Small intestine (tissue), 7 donors: ENCODE results near the gene DNHD1. TPM values are rescaled to one million over a fixed set of nuclear protein-coding genes. Genes with fewer than 3 reads are reported as not detected.

ENCODE experiments used
- DNase-seq, 2 donors: peaks; one replicate each; pipeline versions ENCODE4 v3.0.0 to v3.0.0-alpha.2; 2013
- FAIRE-seq: peaks from 2 replicates; lab custom pipeline; 2012; peaks lifted over from hg19 to GRCh38; lab: Jason Lieb, UNC
- H3K27ac ChIP-seq, 3 donors: one replicate each; pipeline ENCODE4 v1.5.1; 2013; ENCODE audit warnings: low read length in 2 of 3, mild to moderate bottlenecking in 2 of 3, control low read depth in 1 of 3, inconsistent platforms in 1 of 3, low read depth in 1 of 3, moderate library complexity in 1 of 3
- H3K27me3 ChIP-seq, 3 donors: one replicate each; pipeline ENCODE4 v1.6.1; 2013; ENCODE audit warnings: low read length in 3 of 3, inconsistent platforms in 1 of 3; ENCODE audit not compliant: control insufficient read depth in 3 of 3, insufficient read depth in 3 of 3
- H3K36me3 ChIP-seq, 3 donors: one replicate each; pipeline ENCODE4 v1.6.1; 2013; ENCODE audit warnings: low read length in 3 of 3, inconsistent platforms in 1 of 3, low read depth in 1 of 3, mild to moderate bottlenecking in 1 of 3, moderate library complexity in 1 of 3; ENCODE audit not compliant: control insufficient read depth in 3 of 3, insufficient read depth in 2 of 3
- H3K4me1 ChIP-seq, 3 donors: one replicate each; pipeline ENCODE4 v1.6.1; 2013; ENCODE audit warnings: low read length in 2 of 3, inconsistent platforms in 1 of 3, low read depth in 1 of 3, mild to moderate bottlenecking in 1 of 3, moderate library complexity in 1 of 3; ENCODE audit not compliant: control insufficient read depth in 3 of 3, insufficient read depth in 2 of 3
- H3K4me3 ChIP-seq, 3 donors: one replicate each; pipeline ENCODE4 v1.5.1; 2013; ENCODE audit warnings: low read length in 3 of 3, control low read depth in 1 of 3, inconsistent platforms in 1 of 3, low read depth in 1 of 3, mild to moderate bottlenecking in 1 of 3, moderate library complexity in 1 of 3
- H3K9me3 ChIP-seq, 2 donors: one replicate each; pipeline ENCODE4 v1.6.1; 2013; ENCODE audit warnings: low read depth in 1 of 2, low read length in 1 of 2; ENCODE audit not compliant: control insufficient read depth in 2 of 2, insufficient read depth in 1 of 2
- WGBS, 3 donors: extraction: QIAGEN DNeasy Blood & Tissue Kit; methylation state at CpG; one replicate each; pipeline ENCODE4 v1.1.7; 2013; 5-methylcytosine and 5-hydroxymethylcytosine counted together
- polyA plus RNA-seq, 4 donors: library from polyadenylated mRNA; stranded (reverse) in 3 of 4; unstranded in 1 of 4; fragments of 200-250 nt in 3 of 4; fragments of 120-200 nt in 1 of 4; gene quantifications; one replicate each; pipeline versions ENCODE4 v1.2.1 to v1.2.3, GENCODE V29; 2013
- donor health status: healthy with polysubstance abuse.
- donor health status: control.
- donor health status: control.
- donor health status: Bipolar disorder and iron deficiency.
- donor health status: healthy.

Gene DNHD1
- polyA plus RNA-seq, 4 donors, result 4.0 to 10.5 (median 9.0) TPM

DNA sequence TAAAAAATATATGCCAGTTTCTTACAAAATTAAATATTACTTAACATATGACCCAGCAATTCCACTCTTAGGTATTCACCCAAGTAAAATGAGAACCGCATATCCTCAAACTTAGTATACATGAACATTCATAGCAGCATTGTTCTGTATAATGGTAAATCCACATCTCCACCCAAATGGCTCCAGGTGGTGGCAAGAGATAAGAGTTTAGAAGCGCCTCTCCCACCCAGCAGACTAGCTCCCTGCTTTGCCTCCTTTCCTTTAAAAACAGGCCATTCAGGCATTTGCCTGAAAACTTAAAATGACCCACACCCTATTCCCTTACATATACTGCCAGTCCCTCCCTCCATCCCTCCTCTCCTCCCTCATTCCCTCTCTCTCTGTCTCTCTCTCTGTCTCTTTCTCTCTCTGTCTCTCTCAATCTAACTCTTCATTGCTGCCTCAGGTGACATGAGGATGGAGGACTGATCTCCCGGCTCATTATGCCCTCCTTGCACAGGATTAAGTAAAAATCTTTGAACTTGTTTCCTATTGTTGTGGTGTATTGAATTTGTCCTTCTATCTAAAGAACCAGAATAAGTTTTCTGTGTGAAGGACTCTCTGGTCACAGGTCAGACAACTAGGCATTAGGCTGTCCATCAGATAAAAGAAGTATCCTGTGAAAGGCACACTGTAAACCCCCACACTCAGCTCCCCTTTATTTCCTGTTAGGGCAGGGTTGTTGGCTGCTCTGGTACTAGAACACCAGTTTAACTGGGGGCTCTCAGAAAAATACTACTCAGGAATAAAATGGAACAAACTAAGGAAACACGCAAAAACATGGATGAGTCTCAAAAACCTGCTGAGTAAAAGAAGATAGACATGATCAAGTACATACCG is 58.0 kb downstream of the DNHD1 start:
- 90 to 97% (median 96%) methylated on average over 5 of the region's 5 CpGs for WGBS, 3 donors
- H3K36me3 ChIP-seq, result peaks cover 0 to 6% (median 0%) of the 10 kb centered on the region in 3 donors
- no peak overlapping the region for H3K4me3 ChIP-seq
- no peaks in the 10 kb centered on the region for H3K27me3 ChIP-seq
- no peak for DNase-seq
- FAIRE-seq, result no peak
- H3K27ac ChIP-seq, result no peak overlapping the region
- H3K4me1 ChIP-seq, result no peaks in the 10 kb centered on the region
- no peaks in the 10 kb centered on the region for H3K9me3 ChIP-seq

DNA sequence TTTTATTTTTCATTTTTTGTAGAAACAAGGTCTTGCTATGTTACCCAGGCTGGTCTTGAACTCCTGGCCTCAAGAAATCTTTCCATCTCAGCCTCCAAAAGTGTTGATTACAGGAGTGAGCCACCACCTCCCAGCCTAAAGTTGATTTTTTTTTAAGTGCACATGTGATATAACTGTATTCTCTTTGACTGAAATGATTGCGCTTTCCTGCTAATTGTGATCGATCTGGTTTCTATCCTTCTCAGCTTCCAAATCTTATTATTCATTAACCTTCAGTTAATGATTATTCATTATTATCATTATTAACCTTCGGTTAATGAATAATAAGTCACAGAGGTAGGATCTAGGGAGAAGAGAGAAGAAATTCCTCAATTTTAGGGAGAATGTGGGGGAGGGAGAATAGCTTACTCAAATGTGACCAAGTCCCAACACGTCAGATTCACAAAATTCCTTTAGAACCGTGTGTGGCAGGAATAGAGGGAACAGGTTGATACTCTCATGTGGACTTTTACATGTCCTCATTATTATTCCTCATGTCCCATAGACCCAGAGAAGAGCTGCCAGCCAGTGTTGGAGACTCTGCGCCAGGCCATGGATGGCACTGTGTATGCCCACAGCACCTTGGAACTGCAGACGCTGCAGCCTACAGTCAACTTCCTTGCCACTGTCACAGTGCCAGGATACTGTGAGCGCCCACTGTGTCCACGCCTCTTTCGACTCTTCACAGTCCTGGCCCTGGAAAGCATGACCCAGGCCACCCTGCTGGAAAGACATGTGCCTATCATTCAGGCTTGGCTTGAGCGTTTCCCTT is 59.3 kb downstream of the DNHD1 start:
- 42 to 73% (median 62%) methylated on average over 11 of the region's 11 CpGs for WGBS, 3 donors
- FAIRE-seq (no peak), DNase-seq (peak in 1 of 2 donors; percentile 23)
- Histone ChIP-seq H3K4me3 (no peak overlapping the region), H3K27ac (no peak overlapping the region), H3K9me3 (no peaks in the 10 kb centered on the region), H3K36me3 (peaks cover 0 to 6% (median 0%) of the 10 kb centered on the region in 3 donors), H3K4me1 (no peaks in the 10 kb centered on the region), H3K27me3 (no peaks in the 10 kb centered on the region)

DNA sequence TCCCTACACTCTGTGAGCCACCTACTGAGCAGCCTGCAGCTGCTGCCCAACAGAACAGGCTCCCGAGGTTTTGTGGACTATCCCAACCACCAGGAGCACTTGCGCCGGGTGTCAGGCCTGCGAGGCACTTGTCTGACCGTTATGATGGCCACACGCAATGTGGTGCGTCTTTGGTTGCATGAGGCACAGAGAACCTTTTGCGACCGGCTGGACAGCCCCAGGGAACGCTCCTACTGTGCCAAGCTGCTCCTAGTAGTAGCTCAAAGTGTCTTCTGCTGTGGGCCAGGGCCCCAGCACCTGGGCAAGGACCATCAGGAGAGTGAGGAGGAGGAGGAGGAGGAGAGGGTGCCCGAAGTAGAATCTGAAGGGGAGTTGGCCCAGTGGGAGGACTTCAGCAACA is 60.0 kb downstream of the DNHD1 start:
- Histone ChIP-seq H3K27me3 (no peaks in the 10 kb centered on the region), H3K27ac (no peak overlapping the region), H3K9me3 (no peaks in the 10 kb centered on the region), H3K36me3 (peaks cover 0 to 6% (median 0%) of the 10 kb centered on the region in 3 donors), H3K4me3 (no peak overlapping the region), H3K4me1 (no peaks in the 10 kb centered on the region)
- 91 to 95% (median 92%) methylated on average over 11 of the region's 11 CpGs for WGBS, 3 donors
- no peak for DNase-seq
- FAIRE-seq, result no peak

DNA sequence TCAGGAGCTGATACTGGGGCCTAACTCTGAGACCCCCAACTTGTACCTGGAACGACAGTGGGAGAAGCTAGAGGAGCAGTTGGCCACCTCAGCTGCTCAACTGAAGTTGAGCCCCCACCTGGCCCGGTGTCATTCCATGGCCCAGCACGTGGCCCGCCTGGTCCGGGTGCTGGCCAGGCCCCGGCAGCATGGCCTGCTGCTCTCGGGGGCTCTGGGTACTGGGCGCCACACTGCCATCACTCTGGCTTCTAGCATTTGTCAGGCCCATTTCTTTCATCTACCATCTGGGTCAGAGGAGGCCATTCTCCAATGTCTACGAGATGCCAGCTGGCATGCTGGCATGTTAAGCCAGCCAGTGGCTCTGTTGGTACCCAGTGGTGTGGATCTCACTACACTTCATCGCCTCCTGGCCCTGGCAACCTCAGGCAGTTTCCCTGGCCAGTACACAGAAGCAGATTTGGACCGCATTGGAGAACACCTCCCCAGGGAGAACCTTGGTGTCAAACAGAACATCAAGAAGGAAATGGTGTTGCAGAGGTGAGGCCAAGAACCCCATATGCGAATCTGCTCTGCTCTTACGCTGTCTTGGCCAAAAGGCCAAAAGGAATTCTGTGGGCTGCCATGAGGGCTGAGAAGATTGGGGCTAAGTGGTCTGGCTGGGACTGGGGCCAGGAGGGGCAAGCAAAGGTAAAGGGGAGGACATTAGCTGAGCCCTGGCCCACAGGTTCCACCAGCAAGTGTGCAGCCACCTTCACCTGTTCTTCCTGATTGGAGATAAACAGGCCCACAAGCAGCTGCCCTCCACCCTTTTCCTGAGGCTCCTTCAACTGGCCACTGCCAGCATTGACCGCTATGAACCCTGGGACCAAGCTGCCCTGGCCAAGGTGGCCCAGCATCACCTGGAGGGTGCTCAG is 60.9 kb downstream of the DNHD1 start:
- Histone ChIP-seq H3K27ac (no peak overlapping the region), H3K9me3 (no peaks in the 10 kb centered on the region), H3K4me3 (no peak overlapping the region), H3K4me1 (no peaks in the 10 kb centered on the region), H3K27me3 (no peaks in the 10 kb centered on the region), H3K36me3 (peaks cover 0 to 10% (median 0%) of the 10 kb centered on the region in 3 donors)
- no peak for FAIRE-seq
- WGBS, 3 donors, result 96 to 98% (median 97%) methylated on average over 14 of the region's 14 CpGs
- no peak for DNase-seq

DNA sequence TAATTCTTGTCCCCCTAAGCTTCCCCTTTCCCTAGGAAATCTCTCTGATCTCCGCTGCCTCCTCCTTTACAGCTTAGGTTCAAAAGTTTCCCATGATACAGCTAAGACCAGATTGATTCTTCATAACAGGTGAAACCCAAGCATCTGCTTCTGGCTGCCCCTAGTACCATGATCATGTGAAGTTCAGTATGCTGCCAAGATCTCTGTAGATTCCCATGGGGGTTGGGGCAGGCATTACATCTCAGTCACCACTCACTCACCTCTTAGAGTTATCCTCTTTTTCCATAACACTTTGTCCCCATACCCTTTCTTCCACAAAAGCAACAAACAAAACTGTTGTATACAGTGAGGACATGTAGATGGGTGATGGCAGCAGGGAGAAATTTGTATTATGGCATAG is 62.3 kb downstream of the DNHD1 start:
- H3K9me3 ChIP-seq, result no peaks in the 10 kb centered on the region
- H3K27ac ChIP-seq, result no peak overlapping the region
- WGBS, 3 donors, result 86 to 100% (median 96%) methylated on average over 1 of the region's 1 CpG
- FAIRE-seq (no peak), DNase-seq (no peak)
- H3K4me1 ChIP-seq, result no peaks in the 10 kb centered on the region
- no peaks in the 10 kb centered on the region for H3K27me3 ChIP-seq
- peaks cover 0 to 17% (median 0%) of the 10 kb centered on the region in 3 donors for H3K36me3 ChIP-seq
- no peak overlapping the region for H3K4me3 ChIP-seq

DNA sequence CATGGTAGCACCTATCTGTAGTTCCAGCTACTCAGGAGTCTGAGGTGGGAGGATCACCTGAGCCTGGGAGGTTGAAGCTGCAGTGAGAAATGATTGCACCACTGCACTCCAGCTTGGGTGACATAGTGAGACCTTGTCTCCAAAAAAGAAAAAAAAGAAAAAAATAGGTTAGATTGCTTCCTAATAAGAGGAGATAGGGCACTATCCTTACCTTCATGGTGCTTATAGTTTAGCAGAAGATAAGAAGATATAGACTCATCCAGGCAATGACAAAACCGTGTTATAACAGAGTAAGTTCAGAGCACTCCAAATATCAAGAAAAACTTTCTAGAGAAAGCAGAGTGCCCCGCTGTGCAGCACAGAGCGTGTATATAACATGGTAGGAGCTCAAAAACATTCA is 64.2 kb downstream of the DNHD1 start:
- Histone ChIP-seq H3K4me1 (no peaks in the 10 kb centered on the region), H3K9me3 (no peaks in the 10 kb centered on the region), H3K4me3 (no peak overlapping the region), H3K27ac (no peak overlapping the region), H3K27me3 (no peaks in the 10 kb centered on the region), H3K36me3 (peaks cover 0 to 17% (median 0%) of the 10 kb centered on the region in 3 donors)
- no peak for DNase-seq
- no peak for FAIRE-seq
- WGBS, 3 donors, result 92 to 96% (median 93%) methylated on average over 3 of the region's 3 CpGs

DNA sequence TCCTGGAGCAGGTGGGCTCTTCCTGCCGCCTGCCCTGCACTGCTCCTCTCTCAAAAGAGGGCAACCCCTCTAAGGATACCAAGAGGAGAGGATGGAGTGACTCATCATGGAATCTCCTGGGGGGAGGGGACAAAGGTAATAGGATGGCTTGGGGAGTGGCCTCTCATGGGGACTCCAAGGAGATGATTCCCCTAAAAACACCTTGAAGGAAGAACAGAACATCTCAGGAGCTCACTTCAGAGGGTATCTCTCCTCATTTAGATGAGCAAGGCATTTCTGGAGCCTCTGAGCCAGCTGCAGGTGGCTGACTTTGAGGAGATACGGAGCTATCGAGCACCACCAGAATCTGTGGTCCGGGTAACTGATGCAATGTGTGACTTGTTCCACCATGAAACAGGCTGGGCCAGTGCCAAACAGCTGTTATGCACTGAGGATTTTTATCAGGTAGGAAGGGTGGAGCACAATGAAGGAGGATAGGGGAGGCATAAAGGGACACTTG is 66.1 kb downstream of the DNHD1 start:
- Histone ChIP-seq H3K27me3 (no peaks in the 10 kb centered on the region), H3K9me3 (no peaks in the 10 kb centered on the region), H3K36me3 (peaks cover 0 to 15% (median 0%) of the 10 kb centered on the region in 3 donors), H3K4me3 (no peak overlapping the region), H3K4me1 (no peaks in the 10 kb centered on the region), H3K27ac (no peak overlapping the region)
- no peak for DNase-seq
- WGBS, 3 donors, result 89 to 94% (median 93%) methylated on average over 4 of the region's 4 CpGs
- FAIRE-seq, result no peak
